A549 (cell line): ENCODE data around the gene PDE6G. TPM values are rescaled to one million over a fixed set of nuclear protein-coding genes. Genes with fewer than 3 reads are reported as not detected.

Experiments
- ATAC-seq, 2 experiments: fragments of 200-7000 bp in 1 of 2; fragments of >200 bp in 1 of 2; cut with Nextera tagmentation in 1 of 2; cut with Tn5 transposase in 1 of 2; 3 replicates each; pipeline versions ENCODE4 v1.8.0 to v1.9.1; 2018 to 2020; ENCODE audit warnings: mild to moderate bottlenecking in 1 of 2, moderate library complexity in 1 of 2
- CTCF ChIA-PET: fragments of 300-600 bp; sonication (Branson Sonifier 250); formaldehyde crosslinking; extraction: SDS; loops from one replicate; lab custom pipeline; 2021; ENCODE audit warnings: antibody characterized with exemption, inconsistent platforms; lab: Yijun Ruan, JAX
- POLR2A ChIA-PET: fragments of 350-600 bp; formaldehyde crosslinking; extraction: SDS; loops from one replicate; lab custom pipeline; 2021; ENCODE audit warnings: antibody characterized with exemption, inconsistent platforms; lab: Yijun Ruan, JAX
- DNase-seq, 2 experiments: peaks; one replicate each; pipeline versions ENCODE4 v3.0.0 to v3.0.0-alpha.2; 2011 to 2016; ENCODE audit warnings: low read depth in 1 of 2, low spot score in 1 of 2
- FAIRE-seq: peaks from 2 replicates; lab custom pipeline; 2011; peaks lifted over from hg19 to GRCh38; lab: Jason Lieb, UNC
- H3K27ac ChIP-seq, 2 experiments: fragments of >200 bp; sonication (Bioruptor Twin); formaldehyde crosslinking; 3 replicates each; pipeline ENCODE4 v1.5.1; 2016 to 2017
- H3K4me1 ChIP-seq: fragments of >200 bp; sonication (Bioruptor Twin); formaldehyde crosslinking; 3 replicates; pipeline ENCODE4 v1.6.1; 2016
- H3K4me2 ChIP-seq: fragments of >200 bp; sonication (Bioruptor Twin); formaldehyde crosslinking; 3 replicates; pipeline ENCODE4 v1.6.1; 2016
- H3K4me3 ChIP-seq: fragments of >200 bp; sonication (Bioruptor Twin); formaldehyde crosslinking; 3 replicates; pipeline ENCODE4 v1.5.1; 2016
- H3K9me3 ChIP-seq: fragments of >200 bp; sonication (Bioruptor Twin); formaldehyde crosslinking; 3 replicates; pipeline ENCODE4 v1.6.1; 2016
- CEBPB ChIP-seq, 2 experiments: fragments of >200 bp in 1 of 2; sonication (Bioruptor Twin) in 1 of 2; formaldehyde crosslinking in 1 of 2; IDR thresholded peaks; 2 replicates each; pipeline ENCODE4 v1.6.1; 2012 to 2016
- CHD2 ChIP-seq: fragments of 150-350 bp; IDR thresholded peaks from 2 replicates; pipeline ENCODE4 v1.6.1; 2014; ENCODE audit warnings: low read length; ENCODE audit not compliant: partially characterized antibody
- EHF ChIP-seq: fragments of 250-450 bp; sonication (Bioruptor Pico); IDR thresholded peaks from 2 replicates; pipeline ENCODE4 v1.5.0; 2020; ENCODE audit warnings: mild to moderate bottlenecking
- EHMT2 ChIP-seq: fragments of 200-600 bp; sonication (generic); IDR thresholded peaks from 2 replicates; pipeline ENCODE4 v1.6.1; 2016; ENCODE audit warnings: antibody characterized with exemption, low read depth, mild to moderate bottlenecking, moderate library complexity
- EP300 ChIP-seq, 2 experiments: fragments of >200 bp; sonication (Bioruptor Twin); formaldehyde crosslinking; IDR thresholded peaks; 2 replicates in 1 of 2; 3 replicates in 1 of 2; pipeline ENCODE4 v1.6.1; 2016 to 2017
- HEYL ChIP-seq: fragments of 250-450 bp; sonication (Bioruptor Pico); IDR thresholded peaks from 2 replicates; pipeline ENCODE4 v1.8.0; 2021; ENCODE audit warnings: mild to moderate bottlenecking, moderate library complexity
- HOXB5 ChIP-seq: fragments of 250-450 bp; sonication (Bioruptor Pico); IDR thresholded peaks from 2 replicates; pipeline ENCODE4 v1.5.0; 2020; ENCODE audit warnings: mild to moderate bottlenecking, moderate library complexity
- JUNB ChIP-seq: fragments of >200 bp; sonication (Bioruptor Twin); formaldehyde crosslinking; IDR thresholded peaks from 2 replicates; pipeline ENCODE4 v1.6.1; 2016
- KDM5A ChIP-seq: fragments of 200-600 bp; sonication (generic); IDR thresholded peaks from 2 replicates; pipeline ENCODE4 v1.6.1; 2016; ENCODE audit warnings: antibody characterized with exemption, mild to moderate bottlenecking
- NPAS2 ChIP-seq: fragments of 250-450 bp; sonication (Bioruptor Pico); IDR thresholded peaks from 2 replicates; pipeline ENCODE4 v1.8.0; 2022; ENCODE audit warnings: mild to moderate bottlenecking, moderate library complexity, borderline replicate concordance
- NR3C1 ChIP-seq: fragments of >200 bp; sonication (Bioruptor Twin); formaldehyde crosslinking; IDR thresholded peaks from 3 replicates; pipeline ENCODE4 v1.6.1; 2017
- PHF8 ChIP-seq: fragments of 200-600 bp; sonication (generic); IDR thresholded peaks from 2 replicates; pipeline ENCODE4 v1.6.1; 2016; ENCODE audit warnings: low read depth, mild to moderate bottlenecking, antibody characterized with exemption, moderate library complexity, borderline replicate concordance
- POLR2A ChIP-seq: IDR thresholded peaks from 2 replicates; pipeline ENCODE4 v1.6.1; 2012; ENCODE audit warnings: mild to moderate bottlenecking, low read length
- POLR2AphosphoS2 ChIP-seq: conservative IDR thresholded peaks from 2 replicates; pipeline ENCODE4 v1.6.1; 2012; ENCODE audit warnings: low read length, improper control_type of control experiment, inconsistent platforms
- TFCP2L1 ChIP-seq: fragments of 250-450 bp; sonication (Bioruptor Pico); IDR thresholded peaks from 2 replicates; pipeline ENCODE4 v1.5.0; 2021; ENCODE audit warnings: mild to moderate bottlenecking
- TP53 ChIP-seq: fragments of 250-450 bp; sonication (Bioruptor Pico); IDR thresholded peaks from 2 replicates; pipeline ENCODE4 v1.5.0; 2021; ENCODE audit warnings: mild to moderate bottlenecking, moderate library complexity
- ZFP36 ChIP-seq: fragments of 450-650 bp; IDR thresholded peaks from 2 replicates; pipeline ENCODE4 v1.6.1; 2014; ENCODE audit warnings: borderline replicate concordance; ENCODE audit not compliant: partially characterized antibody
- WGBS: methylation state at CpG from one replicate; pipeline ENCODE4 v1.1.6; 2017; ENCODE audit errors: missing lambda C conversion rate; 5-methylcytosine and 5-hydroxymethylcytosine counted together
- polyA plus RNA-seq, 4 experiments: library from polyadenylated mRNA; depleted of rRNA in 3 of 4; stranded (reverse); fragments of >200 nt; fragmentation: RNase III in 1 of 4; extraction: RNeasy Plus Mini Kit Qiagen cat#74134 plus additional on column Dnase treatment in 1 of 4; gene quantifications; 2 replicates in 3 of 4; 3 replicates in 1 of 4; pipeline ENCODE4 v1.2.3, GENCODE V29; 2011 to 2017
- TF ChIP-seq, protein P1 (sequence below): fragments of >200 bp; sonication (Bioruptor Twin); formaldehyde crosslinking; IDR thresholded peaks from 3 replicates; pipeline ENCODE4 v1.5.1; 2016
- TF ChIP-seq, protein P2 (sequence below): fragments of 450-650 bp; IDR thresholded peaks from 2 replicates; pipeline ENCODE4 v1.6.1; 2014; ENCODE audit warnings: antibody characterized with exemption
- TF ChIP-seq, protein P3 (sequence below): IDR thresholded peaks from 2 replicates; pipeline ENCODE4 v1.6.1; 2012; ENCODE audit warnings: low read depth, borderline replicate concordance
- TF ChIP-seq, protein P4 (sequence below): IDR thresholded peaks from 2 replicates; pipeline ENCODE4 v1.6.1; 2012
- TF ChIP-seq, protein P5 (sequence below): fragments of 250-450 bp; sonication (Bioruptor Pico); IDR thresholded peaks from 2 replicates; pipeline ENCODE4 v1.5.0; 2021; ENCODE audit warnings: mild to moderate bottlenecking, moderate library complexity, borderline replicate concordance
- TF ChIP-seq, protein P6 (sequence below): fragments of 200-600 bp; sonication (generic); IDR thresholded peaks from 2 replicates; pipeline ENCODE4 v1.6.1; 2016; ENCODE audit warnings: antibody characterized with exemption, mild to moderate bottlenecking, moderate library complexity

The PDE6G gene
- polyA plus RNA-seq, 2 of the 4 experiments (the other 2 are of a cell fraction): 1.2 TPM

DNA sequence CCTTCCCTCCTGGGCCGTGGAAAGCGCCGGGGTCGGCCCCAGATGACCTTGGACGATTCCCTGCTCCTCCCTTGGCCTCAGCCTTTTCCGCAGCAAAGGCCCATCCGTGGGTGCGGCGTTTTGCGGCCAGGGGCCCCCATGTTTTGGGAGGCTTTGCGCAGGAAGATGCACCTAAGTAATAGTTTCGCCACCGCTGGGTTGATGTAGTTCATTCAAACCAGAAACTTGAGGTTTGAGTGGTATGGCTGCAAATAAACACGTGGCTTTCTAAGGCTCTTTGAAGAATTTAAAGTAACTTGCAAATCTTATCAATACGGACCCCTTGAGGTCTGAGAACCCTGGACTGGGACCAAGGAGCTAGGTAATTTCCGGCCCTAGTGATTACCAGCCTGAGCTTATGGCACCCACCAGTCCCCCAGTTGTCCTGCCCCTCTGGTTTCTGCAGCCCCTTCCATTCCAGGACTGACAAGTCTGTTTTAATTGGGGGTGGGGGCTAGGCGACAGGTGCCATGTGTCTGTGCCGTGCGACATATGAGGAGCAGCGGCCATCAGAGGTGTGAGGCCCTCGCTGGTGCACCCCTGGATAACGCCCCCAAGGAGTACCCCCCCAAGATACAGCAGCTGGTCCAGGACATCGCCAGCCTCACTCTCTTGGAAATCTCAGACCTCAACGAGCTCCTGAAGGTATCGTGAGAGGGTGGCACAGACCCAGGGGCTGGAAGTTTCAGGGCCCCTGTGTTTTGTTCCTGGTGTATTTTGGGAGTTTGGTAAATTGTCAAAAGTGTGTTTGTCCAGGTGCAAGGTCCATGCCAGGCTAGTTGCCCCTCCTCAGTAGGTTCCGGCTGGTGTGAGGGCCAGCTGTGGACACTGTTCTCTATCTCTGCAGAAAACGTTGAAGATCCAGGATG, 47.7 kb upstream of the PDE6G start:
- TF ChIP-seq PHF8: 0 out of 2 replicates have a peak, but pooled peaks have one; percentile 3
- TF ChIP-seq ZFP36: no peak
- TF ChIP-seq, all 56 proteins: peak for 1
- peak overlapping the region; percentile 97 to 98 for H3K27ac ChIP-seq
- peak overlapping the region; percentile 90 for H3K4me3 ChIP-seq
- ChIA-PET CTCF (interaction anchor here (0.7 to 2.9 kb wide), 10 partner anchors 8 to 103 kb away, joined by 3 to 19 read pairs (median 4); partner anchors contain the start of genes ARL16 and HGS), POLR2A (interaction anchor here (0.6 to 3.7 kb wide), 10 partner anchors 9 to 129 kb away, joined by 3 to 42 read pairs (median 4); partner anchors contain the start of genes ARL16, HGS, MCRIP1 and SLC25A10)
- 16% methylated on average over 25 of the region's 27 CpGs for WGBS
- no peak for FAIRE-seq
- H3K9me3 ChIP-seq: no peaks in the 10 kb centered on the region
- H3K4me2 ChIP-seq: peak overlapping the region; percentile 89
- no peak; a peak in 1 of 6 replicates for ATAC-seq
- no peak for DNase-seq
- H3K4me1 ChIP-seq: peaks cover 22% of the 10 kb centered on the region

DNA sequence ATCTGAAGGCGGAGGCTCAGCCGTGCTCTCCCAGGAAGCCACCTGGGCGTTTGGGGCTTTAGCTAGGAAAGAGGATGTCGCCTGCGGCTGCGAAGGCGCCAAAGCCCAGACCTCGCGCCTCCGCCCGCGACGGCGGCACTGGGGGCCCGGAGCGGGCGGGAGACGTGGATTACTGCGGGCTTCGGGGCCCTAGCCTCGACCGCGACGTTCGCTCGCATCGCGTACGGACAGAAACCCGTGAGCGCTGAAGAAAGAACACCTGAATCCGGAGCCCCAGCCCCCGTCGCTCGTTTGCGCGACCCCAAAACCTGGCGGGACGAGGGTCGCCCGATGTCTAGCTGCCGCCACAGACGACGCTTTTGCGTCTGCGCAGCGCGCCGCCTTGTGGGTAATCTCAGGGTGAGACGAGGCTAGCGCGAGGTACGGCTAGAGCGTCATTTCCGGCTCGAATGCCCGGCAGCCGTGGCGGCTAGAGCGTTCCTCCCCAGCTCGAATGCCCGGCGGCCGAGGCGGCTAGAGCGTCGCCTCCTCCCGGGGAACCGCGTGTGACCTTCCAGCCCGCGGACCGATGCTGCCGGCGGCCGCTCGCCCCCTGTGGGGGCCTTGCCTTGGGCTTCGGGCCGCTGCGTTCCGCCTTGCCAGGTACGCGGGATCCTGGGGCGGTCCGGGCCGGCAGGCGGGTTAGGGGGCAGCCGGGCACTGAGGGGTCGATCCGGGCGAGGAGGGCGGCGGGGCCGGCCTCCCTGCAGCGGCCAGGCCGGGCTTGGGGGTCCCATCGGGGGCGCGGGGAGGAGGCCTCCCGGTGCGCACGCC, 46.8 kb upstream of the PDE6G start, which contains the start of gene MRPL12:
TSS of gene MRPL12 (plus strand) at position 434 of the 813 bp plus-strand sequence. CDS start at position 569, 135 bp downstream.
- peak within 1 kb of the TSS; percentile 97 to 98 for H3K27ac ChIP-seq
- peaks cover 22% of the 10 kb centered on the region for H3K4me1 ChIP-seq
- POLR2A ChIA-PET: interaction anchor here (0.6 to 3.7 kb wide), 14 partner anchors 9 to 151 kb away, joined by 3 to 42 read pairs (median 3); partner anchors contain the start of genes ARL16, FAAP100, HGS and MCRIP1
- no peaks in the 10 kb centered on the region for H3K9me3 ChIP-seq
- CTCF ChIA-PET: interaction anchor here (0.7 to 2.9 kb wide), 15 partner anchors 8 to 157 kb away, joined by 3 to 19 read pairs (median 4); partner anchors contain the start of genes ARL16 and HGS
- DNase-seq: peak; percentile 96
- peak within 1 kb of the TSS; percentile 90 for H3K4me3 ChIP-seq
- H3K4me2 ChIP-seq: peak within 1 kb of the TSS; percentile 90
- peak; percentile 83 to 90 for ATAC-seq
- under 1% methylated on average over 60 of the region's 102 CpGs for WGBS
- peak; percentile 68 for FAIRE-seq
- TF ChIP-seq POLR2AphosphoS2: no peak
- TF ChIP-seq HEYL: no peak
- no peak; a peak in 1 of 5 replicates for TF ChIP-seq EP300 (IDR thresholded peaks at IDR 0.05)
- no peak for TF ChIP-seq NPAS2 (CRISPR knock-in tag)
- no peak for TF ChIP-seq HOXB5 (CRISPR knock-in tag)
- TF ChIP-seq POLR2A: peak; percentile 91
- TF ChIP-seq, protein P1, sequence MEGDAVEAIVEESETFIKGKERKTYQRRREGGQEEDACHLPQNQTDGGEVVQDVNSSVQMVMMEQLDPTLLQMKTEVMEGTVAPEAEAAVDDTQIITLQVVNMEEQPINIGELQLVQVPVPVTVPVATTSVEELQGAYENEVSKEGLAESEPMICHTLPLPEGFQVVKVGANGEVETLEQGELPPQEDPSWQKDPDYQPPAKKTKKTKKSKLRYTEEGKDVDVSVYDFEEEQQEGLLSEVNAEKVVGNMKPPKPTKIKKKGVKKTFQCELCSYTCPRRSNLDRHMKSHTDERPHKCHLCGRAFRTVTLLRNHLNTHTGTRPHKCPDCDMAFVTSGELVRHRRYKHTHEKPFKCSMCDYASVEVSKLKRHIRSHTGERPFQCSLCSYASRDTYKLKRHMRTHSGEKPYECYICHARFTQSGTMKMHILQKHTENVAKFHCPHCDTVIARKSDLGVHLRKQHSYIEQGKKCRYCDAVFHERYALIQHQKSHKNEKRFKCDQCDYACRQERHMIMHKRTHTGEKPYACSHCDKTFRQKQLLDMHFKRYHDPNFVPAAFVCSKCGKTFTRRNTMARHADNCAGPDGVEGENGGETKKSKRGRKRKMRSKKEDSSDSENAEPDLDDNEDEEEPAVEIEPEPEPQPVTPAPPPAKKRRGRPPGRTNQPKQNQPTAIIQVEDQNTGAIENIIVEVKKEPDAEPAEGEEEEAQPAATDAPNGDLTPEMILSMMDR: no peak
- TF ChIP-seq NR3C1: no peak
- TF ChIP-seq EHMT2: no peak
- TF ChIP-seq EHF (CRISPR knock-in tag): no peak
- peak; percentile 83 for TF ChIP-seq CHD2
- TF ChIP-seq, protein P2, sequence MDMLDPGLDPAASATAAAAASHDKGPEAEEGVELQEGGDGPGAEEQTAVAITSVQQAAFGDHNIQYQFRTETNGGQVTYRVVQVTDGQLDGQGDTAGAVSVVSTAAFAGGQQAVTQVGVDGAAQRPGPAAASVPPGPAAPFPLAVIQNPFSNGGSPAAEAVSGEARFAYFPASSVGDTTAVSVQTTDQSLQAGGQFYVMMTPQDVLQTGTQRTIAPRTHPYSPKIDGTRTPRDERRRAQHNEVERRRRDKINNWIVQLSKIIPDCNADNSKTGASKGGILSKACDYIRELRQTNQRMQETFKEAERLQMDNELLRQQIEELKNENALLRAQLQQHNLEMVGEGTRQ: no peak
- TF ChIP-seq, protein P3, sequence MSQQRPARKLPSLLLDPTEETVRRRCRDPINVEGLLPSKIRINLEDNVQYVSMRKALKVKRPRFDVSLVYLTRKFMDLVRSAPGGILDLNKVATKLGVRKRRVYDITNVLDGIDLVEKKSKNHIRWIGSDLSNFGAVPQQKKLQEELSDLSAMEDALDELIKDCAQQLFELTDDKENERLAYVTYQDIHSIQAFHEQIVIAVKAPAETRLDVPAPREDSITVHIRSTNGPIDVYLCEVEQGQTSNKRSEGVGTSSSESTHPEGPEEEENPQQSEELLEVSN: peak; percentile 81; the same call in 1 of the 2 replicates
- TF ChIP-seq JUNB: no peak
- peak; percentile 55 for TF ChIP-seq KDM5A
- TF ChIP-seq TFCP2L1: 0 out of 2 replicates have a peak, but pooled peaks have one; percentile 26
- TF ChIP-seq CEBPB (IDR thresholded peaks at IDR 0.05): no peak
- no peak for TF ChIP-seq TP53 (CRISPR knock-in tag)
- TF ChIP-seq, protein P4, sequence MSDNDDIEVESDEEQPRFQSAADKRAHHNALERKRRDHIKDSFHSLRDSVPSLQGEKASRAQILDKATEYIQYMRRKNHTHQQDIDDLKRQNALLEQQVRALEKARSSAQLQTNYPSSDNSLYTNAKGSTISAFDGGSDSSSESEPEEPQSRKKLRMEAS: peak; percentile 99
- TF ChIP-seq, protein P5, sequence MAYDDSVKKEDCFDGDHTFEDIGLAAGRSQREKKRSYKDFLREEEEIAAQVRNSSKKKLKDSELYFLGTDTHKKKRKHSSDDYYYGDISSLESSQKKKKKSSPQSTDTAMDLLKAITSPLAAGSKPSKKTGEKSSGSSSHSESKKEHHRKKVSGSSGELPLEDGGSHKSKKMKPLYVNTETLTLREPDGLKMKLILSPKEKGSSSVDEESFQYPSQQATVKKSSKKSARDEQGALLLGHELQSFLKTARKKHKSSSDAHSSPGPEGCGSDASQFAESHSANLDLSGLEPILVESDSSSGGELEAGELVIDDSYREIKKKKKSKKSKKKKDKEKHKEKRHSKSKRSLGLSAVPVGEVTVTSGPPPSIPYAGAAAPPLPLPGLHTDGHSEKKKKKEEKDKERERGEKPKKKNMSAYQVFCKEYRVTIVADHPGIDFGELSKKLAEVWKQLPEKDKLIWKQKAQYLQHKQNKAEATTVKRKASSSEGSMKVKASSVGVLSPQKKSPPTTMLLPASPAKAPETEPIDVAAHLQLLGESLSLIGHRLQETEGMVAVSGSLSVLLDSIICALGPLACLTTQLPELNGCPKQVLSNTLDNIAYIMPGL (CRISPR knock-in tag): no peak
- TF ChIP-seq, protein P6, sequence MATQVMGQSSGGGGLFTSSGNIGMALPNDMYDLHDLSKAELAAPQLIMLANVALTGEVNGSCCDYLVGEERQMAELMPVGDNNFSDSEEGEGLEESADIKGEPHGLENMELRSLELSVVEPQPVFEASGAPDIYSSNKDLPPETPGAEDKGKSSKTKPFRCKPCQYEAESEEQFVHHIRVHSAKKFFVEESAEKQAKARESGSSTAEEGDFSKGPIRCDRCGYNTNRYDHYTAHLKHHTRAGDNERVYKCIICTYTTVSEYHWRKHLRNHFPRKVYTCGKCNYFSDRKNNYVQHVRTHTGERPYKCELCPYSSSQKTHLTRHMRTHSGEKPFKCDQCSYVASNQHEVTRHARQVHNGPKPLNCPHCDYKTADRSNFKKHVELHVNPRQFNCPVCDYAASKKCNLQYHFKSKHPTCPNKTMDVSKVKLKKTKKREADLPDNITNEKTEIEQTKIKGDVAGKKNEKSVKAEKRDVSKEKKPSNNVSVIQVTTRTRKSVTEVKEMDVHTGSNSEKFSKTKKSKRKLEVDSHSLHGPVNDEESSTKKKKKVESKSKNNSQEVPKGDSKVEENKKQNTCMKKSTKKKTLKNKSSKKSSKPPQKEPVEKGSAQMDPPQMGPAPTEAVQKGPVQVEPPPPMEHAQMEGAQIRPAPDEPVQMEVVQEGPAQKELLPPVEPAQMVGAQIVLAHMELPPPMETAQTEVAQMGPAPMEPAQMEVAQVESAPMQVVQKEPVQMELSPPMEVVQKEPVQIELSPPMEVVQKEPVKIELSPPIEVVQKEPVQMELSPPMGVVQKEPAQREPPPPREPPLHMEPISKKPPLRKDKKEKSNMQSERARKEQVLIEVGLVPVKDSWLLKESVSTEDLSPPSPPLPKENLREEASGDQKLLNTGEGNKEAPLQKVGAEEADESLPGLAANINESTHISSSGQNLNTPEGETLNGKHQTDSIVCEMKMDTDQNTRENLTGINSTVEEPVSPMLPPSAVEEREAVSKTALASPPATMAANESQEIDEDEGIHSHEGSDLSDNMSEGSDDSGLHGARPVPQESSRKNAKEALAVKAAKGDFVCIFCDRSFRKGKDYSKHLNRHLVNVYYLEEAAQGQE: peak; percentile 83
